HG03196 (cell line): ENCODE results near the gene CAD.
A peak's percentile ranks its signal among the peaks of the same experiment; 100 is the strongest.
"Not testable (repeated sequence)": the region's sequence is repeated elsewhere in the genome, so short reads cannot be mapped to it uniquely, and the experiment has no call there.

Source experiments
- ATAC-seq: cut with Tn5 transposase; IDR thresholded peaks from one replicate; pipeline ENCODE4 v1.9.1; 2021; ENCODE audit not compliant: unreplicated experiment

The CAD gene

DNA sequence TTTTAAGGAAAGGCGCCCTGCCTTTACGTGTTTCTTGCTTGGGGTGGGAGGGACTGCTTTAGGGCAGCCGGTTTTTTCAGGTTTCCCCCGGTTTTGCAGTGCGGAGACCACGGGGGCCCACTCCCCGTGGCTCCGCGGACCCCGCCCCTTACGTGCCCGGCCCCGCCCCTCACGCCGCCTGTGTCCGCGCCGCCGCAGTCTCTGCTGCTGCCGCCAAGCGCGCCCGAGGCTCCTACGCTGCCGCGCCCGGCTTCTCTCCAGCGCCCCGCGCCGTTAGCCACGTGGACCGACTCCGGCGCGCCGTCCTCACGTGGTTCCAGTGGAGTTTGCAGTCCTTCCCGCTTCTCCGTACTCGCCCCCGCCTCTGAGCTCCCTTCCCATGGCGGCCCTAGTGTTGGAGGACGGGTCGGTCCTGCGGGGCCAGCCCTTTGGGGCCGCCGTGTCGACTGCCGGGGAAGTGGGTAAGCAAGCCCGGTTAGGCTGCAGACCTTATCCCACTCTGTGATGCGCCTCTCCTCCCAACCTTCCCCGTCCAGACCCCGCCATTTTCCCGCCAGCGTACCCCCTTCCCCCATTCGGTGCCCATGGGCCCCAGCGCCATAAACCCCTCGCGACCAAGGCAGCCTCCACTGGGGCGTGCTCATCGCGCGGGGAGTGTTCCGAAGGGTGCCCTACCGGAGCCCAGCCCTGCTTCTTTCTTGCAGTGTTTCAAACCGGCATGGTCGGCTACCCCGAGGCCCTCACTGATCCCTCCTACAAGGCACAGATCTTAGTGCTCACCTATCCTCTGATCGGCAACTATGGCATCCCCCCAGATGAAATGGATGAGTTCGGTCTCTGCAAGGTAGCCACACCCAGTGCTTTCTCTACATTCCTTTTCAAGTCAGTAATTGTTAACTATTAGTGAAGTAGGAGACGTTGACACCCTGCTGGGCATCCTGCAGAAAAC, at the start of gene CAD:
CAD (plus strand) TSS at position 197 of the 949 bp plus-strand sequence; CDS start at position 380, 183 bp downstream.
- ATAC-seq, result peak; percentile 64

- ATAC-seq, result no peak
These were observed 46.4 kb upstream of the CAD start for GRCh38 chr2:27170581-27171337.

DNA sequence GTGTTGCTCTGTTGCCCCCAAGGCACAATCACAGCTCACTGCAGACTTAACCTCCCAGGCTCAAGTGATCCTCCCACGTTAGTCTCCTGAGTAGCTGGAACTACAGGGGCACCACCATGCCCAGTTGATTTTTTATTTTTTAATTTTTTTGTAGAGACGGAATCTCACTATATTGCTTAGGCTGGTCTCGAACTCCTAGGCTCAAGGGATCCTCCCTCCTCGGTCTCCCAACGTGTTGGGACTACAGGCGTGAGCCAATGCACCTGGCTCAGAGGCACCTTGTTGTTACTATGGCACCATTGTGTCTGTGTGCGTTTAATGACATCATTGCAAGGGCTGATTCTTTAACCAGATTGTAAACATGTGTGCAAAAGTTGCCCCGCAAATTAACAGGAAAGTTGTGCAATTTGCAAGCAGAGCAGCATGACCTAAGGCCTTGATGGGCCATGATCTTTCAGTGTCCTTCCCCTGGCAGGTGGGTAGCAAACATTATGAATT, 45.8 kb upstream of the CAD start:
- no peak for ATAC-seq

- ATAC-seq, result no peak
These were observed 42.5 kb upstream of the CAD start for GRCh38 chr2:27174638-27175037.

DNA sequence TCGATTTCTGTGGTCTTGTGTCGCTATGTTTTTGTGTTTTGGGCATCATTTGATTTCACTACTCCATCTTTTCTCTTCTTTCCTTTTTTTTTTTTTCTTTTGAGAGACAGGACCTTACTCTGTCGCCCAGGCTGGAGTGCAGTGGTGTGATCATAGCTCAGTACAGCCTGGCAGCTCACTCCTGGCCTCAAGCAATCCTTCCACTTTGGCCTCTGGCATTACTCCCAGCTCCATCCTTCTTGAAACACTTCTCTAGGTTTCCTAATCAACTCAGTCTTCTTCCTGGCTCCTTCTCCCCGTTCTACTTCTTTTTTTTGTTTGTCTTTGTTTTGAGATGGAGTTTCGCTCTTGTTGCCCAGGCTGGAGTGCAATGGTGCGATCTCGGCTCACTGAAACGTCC, 41.8 kb upstream of the CAD start:
- ATAC-seq, result no peak

- ATAC-seq, result not testable (repeated sequence)
These were observed 41.4 kb upstream of the CAD start for GRCh38 chr2:27175781-27176180.

- ATAC-seq, result no peak
These were observed 39.5 kb upstream of the CAD start for GRCh38 chr2:27177441-27178351.

DNA sequence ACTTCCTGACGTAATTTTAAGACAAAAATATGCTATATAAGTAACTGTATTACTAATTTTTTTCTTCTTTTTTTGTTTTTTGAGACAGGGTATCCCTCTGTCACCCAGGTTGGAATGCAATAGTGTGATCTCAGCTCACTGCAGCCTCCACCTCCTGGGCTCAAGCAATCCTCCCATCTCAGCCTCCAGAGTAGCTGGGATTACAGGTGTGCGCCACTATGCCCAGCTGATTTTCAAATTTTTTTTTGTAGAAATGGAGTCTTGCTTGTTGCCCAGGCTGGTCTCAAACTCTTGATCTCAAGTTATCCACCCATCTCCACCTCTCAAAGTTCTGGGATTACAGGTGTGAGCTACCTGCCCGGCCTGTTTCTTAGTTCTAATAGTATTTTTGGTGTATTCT, 38.7 kb upstream of the CAD start:
- ATAC-seq, result no peak

DNA sequence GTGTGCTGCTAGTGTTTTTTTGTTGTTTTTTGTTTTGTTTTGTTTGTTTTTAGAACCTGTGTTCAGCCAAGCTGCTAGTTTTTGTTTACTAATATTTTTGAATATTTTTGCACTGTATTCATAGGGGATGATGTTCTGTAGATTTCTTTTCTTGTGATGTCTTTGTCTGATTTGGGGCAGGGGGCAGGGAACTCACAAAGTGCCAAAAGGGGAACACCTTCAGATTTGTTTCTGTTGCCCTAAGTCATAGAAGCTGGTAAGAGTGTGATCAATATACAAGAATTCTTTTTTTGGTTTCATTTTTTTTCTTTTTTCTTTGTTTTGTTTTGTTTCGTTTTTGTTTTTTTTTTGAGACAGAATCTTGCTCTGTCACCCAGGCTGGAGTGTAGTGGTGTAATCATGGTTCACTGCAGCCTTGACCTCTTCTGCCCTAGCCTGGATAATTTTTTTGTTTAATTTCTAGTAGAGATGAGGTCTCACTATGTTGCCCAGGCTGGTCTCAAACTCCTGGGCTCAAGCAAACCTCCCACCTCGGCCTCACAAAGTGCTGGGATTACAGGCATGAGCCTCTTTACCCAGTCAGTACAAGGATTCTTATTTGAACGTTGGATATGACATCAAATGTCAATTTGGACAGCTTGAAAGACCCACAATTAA, 37.7 kb upstream of the CAD start:
- ATAC-seq, result no peak

GRCh38 chr2:27182346-27182745, 34.8 kb upstream of the CAD start:
- no peak for ATAC-seq

DNA sequence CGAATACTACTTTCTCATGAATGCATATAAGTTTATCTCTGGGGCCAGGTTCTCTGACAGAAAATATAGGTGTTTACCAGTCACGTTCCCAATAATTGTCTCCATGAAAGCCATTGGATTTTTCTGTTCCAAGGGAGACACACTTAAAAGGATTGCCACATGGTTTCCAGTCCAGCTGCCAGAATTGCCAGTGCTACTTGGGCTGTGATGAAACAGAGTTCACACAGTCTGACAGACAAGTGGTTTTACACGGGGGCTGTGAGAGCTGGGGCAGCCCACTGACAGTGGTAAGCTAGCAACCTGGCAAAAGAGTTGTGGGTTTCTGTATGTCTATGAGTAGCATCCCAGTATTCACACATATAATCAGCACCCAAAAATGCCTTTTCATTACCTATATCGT, 33.1 kb upstream of the CAD start:
- ATAC-seq, result no peak

- ATAC-seq, result no peak
These were observed 31.7 kb upstream of the CAD start for GRCh38 chr2:27185331-27186026.

- no peak for ATAC-seq
These were observed 30.4 kb upstream of the CAD start for GRCh38 chr2:27186613-27187345.

DNA sequence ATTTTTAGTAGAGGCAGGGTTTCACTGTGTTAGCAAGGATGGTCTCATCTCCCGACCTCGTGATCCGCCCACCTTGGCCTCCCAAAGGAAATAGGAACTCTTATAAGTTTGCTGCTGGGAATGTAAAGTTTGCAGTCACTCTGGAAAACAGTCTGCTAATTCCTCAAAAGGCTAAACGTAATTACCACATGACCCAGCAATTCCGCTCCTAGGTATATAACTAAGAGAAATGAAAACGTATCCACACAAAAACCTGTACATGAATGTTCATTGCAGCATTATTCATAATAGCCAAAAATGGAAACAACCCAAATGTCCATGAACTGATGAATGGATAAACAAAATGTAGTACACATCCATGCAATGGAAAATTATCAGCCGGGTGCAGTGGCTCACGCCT, 27.2 kb upstream of the CAD start:
- no peak for ATAC-seq

DNA sequence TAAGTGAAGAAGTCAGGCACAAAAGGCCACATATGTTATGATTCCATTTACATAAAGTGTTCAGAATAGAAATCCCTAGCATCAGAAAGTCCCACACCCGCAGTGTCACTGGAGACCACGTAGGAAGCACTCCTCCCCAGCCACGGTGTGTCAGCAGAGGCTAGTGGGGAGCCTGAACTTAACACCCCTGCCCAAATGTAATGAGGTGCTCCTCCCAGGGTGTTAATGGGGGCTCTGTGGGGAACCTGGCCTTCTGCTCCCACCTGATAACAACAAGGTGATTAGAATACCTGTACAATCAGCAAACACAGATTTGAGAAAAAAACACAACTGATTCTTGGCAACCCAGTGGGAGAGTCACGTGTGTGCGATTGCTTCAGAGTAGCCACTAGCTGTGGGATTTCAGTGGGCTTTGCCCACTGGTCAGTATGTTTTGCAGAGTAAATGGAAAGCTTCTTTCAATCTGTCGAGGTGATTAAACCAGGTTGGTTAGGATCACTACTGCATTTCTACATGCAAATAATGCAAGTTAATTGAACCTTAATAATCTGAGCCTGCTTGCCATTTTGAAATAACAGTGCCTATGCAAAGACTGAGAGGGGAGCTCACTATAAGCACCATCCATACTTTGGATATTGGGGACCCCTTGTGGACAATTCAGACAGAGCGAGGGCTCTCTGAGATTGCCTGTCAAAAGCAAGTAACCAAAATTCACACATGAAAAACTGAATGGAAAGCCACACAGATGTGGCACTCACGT, 25.9 kb upstream of the CAD start:
- no peak for ATAC-seq

- ATAC-seq, result no peak
These were observed 22.4 kb upstream of the CAD start for GRCh38 chr2:27194538-27195354.

DNA sequence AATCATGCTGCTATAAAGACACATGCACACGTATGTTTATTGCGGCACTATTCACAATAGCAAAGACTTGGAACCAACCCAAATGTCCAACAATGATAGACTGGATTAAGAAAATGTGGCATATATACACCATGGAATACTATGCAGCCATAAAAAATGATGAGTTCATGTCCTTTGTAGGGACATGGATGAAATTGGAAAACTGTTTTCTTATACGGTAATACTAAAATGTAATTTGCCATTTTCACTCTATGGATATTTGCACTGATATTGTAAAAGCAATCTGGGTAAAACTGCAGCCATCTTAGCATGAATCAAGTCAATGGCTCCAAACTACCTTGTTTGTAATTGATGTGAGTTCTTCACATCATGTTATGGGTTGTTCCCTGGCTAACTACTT, 21.4 kb upstream of the CAD start:
- not testable (repeated sequence) for ATAC-seq
